ENCODE measurements around the gene TTC12.
A peak's percentile ranks its signal among the peaks of the same experiment; 100 is the strongest.

Gene TTC12

DNA sequence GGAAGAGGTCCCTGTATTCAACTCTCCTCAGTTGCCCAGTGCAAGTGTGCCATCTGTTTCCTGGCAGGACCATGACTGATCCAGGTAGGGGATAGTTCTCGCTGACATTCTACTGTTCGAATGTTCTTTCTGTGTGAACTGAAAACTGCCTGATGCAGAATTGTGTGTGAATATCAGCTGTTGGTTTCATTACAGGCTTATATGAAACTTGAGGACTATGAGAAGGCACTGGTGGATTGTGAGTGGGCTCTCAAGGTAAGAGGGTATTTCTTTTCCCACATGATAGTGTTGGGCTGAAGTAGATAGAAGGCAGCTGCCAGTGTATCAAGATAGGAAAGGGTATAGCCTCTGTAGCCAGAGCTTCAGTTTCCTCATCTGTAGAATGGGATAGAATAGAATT lies 15.3 kb downstream of the TTC12 start:
- DNase-seq (ENCODE audit: low spot score), result no peak

DNA sequence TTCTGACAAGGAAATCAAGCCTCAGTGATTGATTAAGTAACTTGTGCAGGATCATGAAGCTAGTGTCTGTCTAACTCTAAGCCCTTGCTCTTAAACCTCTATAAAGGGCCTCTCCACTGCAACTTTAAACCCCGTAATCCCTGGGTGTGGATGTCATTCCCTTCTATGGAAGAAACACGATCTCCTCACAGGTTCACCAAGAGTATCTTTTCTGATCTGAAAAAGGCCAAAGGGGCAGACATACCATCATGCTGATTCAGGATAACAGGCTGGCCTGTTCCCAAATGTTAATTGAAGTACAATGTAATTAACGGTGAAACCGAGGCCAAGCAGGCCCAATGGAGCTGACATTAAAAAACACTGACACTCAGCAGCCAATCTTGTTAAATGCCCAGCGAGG lies 17.1 kb downstream of the TTC12 start:
- DNase-seq (ENCODE audit: low spot score), result no peak

DNA sequence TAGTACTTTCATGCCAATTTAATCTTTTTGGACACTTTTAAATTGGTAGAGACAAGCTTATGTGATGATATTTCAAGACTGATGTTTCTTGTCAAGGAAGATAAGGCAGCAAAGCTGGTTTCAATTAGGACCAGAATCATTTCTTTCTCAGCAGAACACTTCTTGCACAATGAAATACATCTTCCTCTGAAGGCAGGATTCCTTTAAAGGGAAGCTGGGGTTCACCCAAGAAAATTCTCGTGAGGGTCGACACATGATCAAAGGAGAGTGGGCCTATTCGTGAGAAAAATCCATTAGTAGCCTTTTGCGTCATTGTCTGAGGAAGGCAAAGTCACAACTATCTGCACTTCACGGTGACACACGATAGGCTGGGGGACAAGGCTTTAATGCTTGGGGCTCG lies 17.6 kb downstream of the TTC12 start:
- no peak for DNase-seq (ENCODE audit: low spot score)

DNA sequence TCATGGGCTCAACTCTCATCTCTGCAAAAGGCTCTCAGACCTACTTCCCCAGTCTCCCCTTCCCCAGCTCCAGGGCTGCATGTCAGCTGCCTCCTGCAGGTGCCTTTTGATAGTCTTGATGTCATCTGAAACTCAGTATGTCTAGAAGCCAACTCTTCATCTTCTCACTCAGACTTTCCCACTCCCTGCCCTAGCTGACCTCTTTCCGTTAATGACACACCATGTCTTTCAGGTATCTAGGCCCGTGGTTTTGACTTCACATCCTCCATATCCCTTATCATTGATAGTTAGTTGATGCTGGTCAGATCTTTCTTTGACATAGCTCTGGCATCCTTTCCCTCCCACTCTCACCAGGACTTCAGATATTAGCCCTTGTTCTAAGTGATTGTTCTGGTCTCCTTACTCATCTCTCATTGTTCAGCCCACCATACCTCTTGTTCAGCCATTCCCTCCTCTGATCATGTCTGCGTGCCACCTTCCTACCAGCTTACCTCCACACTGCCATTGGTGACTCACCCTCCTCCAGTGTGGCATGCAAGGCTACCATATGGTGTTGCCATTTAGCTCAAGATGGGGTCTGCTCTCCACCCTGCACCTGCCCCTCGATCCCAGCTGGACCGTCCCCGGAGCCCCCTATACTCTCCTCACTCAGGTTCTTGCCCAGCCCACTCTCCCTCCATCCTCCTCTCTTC lies 18.4 kb downstream of the TTC12 start:
- DNase-seq (ENCODE audit: low spot score), result no peak

DNA sequence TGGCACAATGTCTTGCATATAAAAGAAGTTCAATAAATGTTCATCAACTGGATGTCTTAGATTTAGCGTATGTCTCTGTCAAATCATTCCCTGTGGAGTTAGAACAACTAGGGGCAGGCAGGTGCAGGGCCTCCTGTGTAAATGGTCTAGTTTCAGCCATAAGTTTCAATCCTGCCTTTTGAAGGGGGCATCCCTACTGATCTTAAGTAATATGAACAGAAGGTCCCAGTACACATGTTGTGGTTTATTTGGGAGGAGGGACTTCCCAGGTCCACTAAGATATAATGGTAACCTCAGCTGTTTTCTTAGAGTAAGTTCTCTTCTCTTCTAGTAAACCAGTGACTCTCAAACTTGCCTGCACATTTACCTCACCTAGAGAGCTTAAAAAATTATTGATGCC lies 19.8 kb downstream of the TTC12 start:
- DNase-seq (ENCODE audit: low spot score), result no peak

DNA sequence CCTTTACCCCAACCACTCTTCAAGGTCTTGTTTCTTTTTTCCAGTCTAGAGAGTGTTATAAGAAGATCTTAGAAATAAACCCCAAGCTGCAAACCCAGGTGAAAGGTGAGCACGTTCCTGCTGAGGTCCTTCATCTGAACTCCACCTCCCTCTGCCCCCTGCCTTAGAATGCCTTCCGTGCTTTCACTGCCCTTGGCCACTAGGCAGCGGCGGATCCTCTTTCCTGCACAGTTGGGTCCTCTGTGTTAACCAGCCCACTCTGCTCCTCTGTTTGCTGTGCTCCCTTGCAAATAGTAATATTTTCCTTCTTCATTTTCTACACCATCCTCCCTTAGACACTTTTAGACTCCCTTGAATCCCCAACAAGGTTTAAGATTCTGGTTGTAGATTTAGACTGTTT lies 24.3 kb downstream of the TTC12 start:
- no peak for DNase-seq (ENCODE audit: low spot score)

DNA sequence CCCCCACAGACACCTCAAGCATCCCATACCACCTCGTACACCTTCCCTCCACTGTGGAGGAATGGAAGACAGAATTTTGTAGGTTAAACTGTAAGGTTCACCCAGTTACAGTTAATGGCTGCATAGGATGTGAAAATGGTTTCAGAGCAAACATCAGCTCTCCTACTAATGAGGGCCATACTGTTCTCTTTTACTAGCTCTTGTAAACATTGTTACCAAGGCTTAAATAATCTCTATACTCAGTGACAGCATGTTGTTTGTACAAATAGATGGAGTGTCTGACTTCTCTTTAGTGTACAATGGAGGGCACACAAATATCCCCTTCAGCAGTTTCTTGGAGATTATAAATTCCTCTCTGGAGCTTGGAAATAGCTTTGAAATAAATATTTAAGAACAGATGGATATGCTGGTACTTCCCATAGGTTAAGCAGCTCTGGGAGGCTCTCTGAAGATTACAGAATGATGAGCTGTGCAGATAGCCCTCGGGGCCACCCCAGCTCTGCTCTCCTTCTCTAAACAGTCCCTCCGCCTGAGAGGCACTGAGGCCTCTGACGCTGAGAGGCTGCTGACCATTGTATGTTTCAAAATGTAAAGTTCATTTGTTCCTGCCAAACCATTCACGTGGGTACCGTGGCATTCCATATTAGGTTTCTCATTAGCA lies 25.7 kb downstream of the TTC12 start:
- DNase-seq (ENCODE audit: low spot score), result no peak

DNA sequence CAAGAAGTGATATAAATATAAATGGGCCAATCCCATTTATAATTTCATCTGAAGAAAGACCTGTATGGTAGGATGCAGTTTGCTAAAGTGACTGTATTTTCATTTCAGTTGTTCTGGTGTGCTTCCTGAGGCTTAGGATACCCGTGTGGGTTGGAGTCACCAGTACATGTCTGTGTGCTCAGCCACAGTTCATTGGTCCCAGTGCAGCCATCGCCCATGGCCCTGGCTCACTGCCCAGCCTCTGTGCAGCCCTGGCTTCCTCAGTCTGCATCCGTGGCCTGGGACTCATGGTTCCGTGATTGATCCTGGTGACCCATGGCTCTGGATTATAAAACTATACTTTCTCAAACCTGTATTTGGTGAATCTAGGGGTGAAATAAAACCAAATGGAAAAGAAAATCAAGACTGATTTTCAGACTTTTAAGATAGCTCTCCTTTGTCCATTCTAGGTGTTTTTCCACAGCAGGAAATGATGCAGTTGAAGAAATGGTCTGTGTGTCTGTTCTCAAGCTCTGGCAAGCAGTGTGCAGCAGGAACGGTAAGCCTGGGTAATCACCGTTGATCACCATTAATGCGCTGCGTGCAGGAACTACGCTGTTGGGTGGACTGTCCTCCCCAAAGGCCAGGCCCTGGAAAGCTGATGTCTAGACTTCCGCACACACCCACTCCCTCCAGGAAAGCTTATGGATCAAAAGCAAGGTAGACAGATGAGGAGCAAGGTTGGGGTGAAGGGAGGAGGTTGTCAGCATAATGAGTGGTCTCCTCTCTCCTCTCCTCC lies 27.2 kb downstream of the TTC12 start:
- DNase-seq (ENCODE audit: low spot score), result no peak

DNA sequence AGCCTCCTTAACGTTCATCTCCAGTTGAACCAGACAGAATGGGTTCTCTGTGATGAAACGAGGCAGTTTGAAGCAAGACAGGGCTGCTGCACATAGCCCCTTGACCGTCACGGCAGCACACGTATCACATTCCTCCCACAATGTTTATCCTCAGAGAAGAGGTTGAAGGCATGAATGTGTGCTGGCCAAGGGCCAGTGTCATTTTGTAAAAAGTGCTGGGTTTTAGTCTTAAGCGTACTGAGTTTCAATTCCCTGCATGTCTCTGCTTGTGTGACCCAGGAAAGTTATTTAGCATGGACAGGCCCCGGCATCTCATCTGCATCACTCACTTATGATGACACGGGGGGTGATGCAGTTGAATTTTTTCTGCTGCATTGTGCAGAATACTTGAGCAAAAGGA lies 31.6 kb downstream of the TTC12 start:
- DNase-seq (ENCODE audit: low spot score), result no peak

DNA sequence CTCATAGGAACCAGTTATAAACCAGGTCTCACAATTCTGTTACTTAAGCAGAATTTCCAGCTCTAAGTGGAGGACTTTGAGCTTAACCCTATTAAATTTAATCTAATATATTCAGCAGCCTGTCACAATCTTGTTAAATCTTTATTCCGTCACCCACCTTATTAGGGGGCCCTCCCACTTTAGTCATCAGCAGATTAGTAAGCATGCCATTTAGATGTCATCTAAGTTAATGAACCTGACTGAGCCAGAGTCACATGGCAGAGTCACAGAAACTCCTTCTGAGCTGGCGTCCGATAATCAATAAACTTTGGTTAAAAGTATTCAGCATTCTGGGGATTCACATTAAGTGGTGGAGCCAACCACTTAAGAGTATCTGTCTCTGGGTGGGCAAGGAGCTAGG lies 35.1 kb downstream of the TTC12 start:
- DNase-seq (ENCODE audit: low spot score), result no peak

DNA sequence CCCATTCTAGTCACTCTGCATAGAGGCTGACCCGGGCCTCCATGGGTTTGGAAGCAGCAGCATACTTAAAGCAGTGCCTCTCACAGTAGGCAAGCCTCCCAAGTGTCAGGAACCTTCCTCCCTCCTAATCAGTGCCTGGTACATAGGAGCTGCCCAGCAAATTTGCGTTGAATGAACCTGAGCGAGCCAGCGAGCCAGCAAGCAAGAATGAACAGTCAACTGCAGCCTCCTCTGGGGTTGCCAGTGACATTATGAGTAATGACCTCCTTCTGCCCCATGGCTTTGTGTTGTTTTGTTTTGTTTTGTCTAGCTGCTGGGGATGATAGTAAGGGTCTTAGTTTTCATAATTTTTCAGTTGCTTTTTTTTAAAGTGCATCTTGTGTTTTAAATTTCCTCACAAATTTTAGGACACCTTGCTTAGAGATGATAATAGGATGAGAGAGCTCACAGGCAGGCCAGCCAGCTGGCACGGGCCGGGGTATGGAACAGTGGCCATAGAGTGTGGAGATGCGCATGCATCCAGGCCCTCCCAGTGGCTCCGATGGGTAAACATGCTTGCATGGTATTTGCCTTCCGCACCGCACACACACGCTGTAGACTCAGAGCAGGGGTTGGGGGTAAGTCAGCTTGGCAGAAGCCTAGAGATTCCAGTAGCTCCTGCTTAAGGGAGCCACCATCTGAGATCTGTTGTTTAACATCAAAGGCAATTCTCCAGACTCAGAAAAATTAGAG lies 36.1 kb downstream of the TTC12 start:
- DNase-seq (ENCODE audit: low spot score), result no peak

DNA sequence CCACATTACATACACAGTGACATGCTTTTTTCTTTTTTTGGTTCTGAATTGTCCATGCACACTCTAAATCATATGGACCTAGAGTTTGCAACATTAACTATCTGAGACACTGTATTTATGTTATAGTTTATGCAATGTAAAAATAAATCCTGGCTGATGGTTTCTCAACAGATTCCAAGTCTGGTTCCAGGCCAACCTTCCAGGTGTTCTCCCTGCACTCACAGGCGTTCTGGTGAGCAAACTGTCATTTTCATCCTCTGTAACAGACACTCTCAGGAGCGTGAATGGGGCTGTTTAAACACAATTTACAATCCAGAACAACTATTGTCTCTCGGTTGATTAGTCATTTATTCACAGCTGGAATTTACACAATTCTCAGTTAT lies 36.7 kb downstream of the TTC12 start:
- DNase-seq (ENCODE audit: low spot score), result no peak

DNA sequence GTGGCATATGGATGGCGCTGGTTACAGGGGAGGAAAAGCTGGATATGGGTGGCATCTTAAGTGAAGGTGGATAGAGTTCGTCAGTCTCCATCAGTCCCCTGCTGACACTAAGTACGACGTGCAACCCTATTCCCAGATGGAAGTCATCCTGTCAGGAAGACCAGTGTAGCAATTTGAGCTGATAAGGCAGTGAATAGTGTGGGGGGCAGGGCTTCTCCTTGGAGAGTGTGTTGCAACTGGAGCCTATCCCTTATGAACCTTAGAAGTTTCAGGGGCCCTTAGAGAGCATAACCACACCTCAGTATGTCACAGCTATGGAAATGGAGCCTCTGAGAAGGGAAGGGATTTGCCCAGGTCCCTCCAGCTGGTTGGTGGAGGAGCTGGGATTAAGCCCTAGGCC lies 37.1 kb downstream of the TTC12 start:
- DNase-seq (ENCODE audit: low spot score), result no peak

DNA sequence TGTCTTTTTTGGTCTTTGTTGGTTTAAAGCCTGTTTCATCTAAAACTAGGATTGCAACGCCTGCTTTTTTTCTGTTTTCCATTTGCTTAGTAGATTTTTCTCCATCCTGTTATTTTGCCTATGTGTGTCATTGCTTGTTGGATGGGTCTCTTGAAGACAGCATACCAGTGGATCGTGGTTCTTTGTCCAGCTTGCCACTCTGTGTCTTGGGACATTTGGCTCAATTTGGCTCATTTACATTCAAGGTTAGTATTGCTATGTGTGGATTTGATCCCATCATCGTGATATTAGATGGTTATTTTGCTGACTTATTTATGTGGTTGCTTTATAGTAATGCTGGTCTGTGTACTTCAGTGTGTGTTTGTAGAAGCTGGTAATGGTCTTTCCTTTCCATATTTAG lies 41.8 kb downstream of the TTC12 start:
- DNase-seq (ENCODE audit: low spot score), result no peak

DNA sequence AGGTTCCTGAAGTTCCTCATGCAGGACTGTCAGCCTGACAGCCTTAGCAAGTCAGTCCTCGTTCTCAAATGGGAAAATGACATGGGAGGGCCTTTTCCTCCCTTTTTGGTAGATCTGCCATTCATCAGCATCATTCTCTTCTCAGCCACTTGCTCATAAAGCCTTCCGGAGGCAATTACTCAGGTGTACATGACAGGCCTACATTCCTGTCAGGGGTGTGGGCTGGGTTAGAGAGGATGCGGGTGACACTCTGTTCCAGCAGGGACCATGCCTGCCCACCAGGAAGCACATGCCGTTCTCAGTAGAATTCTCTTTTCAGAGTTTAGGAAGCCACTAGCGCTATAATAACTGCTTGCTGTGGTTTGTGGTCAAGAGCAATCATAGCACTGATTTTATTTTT lies 49.0 kb downstream of the TTC12 start:
- DNase-seq (ENCODE audit: low spot score), result no peak

DNA sequence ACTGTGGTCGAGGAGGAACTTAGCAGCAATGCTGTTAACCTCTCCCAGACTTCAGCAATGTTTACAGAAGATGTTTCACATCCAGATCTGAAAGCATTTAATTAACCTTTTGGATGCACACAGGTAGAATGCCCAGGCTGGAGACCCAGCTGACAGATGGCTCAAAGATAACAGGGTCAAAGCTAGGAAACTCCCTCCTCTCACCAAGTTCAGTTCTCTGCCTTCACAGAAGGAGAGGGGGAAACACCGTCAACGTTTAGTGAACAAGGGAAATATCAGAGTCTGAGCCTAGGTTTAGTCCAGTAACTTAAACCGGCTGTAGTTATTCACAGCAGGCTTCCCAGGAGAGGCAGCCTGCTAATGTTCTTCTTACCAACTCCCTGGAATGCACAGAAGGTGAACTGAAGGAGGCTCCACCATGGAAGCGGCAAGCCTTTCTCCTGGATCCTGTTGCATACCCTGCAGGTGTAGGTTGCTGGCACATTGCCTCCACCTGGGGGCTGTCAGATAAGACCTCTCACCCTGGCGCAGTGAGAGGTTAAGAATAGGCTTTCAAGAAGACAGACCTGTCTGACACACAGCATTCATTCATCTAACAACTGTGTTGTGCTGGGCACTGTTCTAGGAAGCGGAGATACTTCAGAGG lies 49.7 kb downstream of the TTC12 start:
- no peak for DNase-seq (ENCODE audit: low spot score)

DNA sequence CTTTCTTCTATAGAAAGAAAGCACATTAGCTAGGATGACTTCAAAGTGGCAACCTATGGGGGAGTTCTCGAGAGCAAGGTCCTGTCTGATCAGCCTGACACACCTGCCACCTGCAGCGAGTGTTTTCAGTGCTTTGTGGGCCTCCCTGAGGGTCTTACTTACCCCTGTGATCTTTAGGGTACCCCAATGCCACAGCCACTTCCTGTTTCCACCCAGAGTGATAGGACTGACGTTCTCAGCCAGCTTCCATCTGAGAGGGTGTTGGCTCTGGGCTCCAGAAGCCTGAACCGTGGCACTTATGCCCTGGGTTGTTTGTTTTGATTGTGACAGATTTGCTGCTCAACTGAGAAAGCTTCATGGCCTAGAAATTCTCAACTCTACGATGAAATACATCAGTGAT lies 51.5 kb downstream of the TTC12 start:
- no peak for DNase-seq (ENCODE audit: low spot score)

DNA sequence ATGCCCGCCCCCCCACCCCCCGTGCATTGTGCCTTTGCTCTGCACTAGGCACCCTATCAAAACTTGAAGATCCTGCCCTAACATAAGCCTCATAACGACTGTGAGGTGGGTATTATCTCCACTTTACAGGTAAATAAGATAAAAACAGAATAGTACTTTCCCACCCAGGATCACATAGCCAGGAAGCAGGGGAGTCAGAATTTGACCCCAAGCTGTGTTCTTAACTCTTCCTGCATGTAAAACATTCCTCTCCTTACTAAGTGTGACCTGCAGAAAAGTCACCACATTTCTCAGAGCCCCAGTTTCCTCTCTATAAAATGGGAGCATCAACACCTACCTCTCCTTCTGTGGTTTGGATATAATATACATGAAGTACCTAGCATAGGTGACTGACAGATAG lies 55.0 kb downstream of the TTC12 start:
- no peak for DNase-seq (ENCODE audit: low spot score)

DNA sequence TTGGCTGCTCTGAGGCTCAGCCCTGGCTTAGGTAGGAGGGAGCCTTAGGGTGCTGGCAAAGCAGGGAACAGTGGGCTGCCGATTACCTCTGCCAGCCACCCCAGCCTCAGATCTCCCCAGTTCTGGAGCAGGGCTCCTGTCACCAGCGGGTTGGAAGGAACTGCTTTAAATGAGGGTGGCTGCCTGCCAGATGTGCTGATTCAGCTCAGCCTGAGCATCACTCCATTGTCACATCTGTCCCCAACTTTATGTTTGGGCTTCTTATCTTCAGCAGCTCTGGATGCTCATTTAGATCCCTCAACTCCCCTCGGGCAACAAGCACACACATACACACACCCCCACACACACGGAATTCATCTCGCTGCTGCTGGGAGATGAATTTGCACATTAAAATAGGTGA lies 56.3 kb downstream of the TTC12 start:
- DNase-seq (ENCODE audit: low spot score), result no peak

DNA sequence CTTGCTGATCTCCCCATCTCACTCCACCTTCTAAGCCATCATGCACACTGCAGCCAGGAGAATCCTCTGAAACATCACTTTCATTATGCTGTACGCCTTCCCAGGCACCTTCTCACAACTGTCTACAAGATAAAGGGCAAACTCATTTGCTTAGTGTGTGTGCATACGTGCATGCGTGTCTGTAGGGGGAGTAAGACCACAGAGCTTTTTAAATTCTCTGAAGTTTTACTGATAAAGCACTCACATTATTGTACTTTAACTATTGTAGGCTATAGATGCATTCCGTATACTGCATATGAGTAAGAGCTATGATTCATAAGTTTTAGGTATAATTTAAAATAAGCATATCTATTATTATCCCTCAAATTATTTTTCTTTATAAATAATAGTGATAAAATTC lies 57.9 kb downstream of the TTC12 start:
- no peak for DNase-seq (ENCODE audit: low spot score)

DNA sequence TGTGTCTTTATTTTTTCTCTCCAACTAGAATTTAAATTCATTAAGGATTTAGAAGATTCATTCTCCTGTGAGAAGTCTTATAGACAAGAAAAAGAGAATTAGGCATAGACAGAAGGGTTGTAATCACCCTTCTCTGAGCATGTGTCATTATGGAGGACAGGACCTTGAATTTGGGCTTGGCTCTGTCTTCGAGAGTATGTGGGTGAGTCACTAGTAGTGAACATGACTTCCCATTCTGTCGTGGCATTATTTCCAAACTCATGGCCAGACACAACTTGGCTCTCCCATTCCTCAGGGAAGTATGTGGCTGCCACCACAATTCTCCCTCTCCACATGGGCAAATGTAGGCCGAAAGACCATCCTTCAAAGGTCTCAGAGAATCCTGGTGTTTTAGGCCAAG lies 58.9 kb downstream of the TTC12 start:
- DNase-seq (ENCODE audit: low spot score), result peak; percentile 72

DNA sequence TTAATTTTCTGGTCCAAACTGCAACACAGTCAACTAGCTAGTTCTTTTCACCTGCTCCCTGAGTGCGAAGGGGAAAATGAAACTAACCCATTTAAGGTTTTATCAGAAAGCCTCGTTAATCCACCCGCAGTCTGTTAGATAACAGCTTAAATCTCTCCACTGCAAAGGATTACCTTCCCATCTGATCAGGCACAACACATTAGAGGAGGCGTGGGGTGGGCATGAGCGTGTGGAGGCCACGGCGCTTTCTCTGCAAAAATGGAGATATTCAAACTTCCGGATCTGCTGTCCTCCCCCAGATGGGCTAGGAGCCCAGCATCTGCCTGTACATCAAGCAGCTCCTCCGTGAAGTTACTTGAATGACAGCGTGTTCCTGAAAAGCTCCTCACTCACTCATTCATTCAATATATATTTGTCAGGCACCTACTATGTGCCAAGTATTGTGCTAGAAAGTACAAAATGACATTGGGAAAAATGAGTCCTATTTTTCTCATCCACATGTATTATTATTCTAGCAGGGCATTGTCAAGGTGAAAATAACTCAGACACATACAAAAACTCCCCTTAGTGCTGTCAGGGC lies 59.7 kb downstream of the TTC12 start:
- DNase-seq (ENCODE audit: low spot score), result no peak
